HepG2 (cell line): ENCODE measurements around the gene PPM1M. TPM values are rescaled to one million over a fixed set of nuclear protein-coding genes. Genes with fewer than 3 reads are reported as not detected.
A peak's percentile ranks its signal among the peaks of the same experiment; 100 is the strongest.

Source experiments
- ATF7-NPFF ChIP-seq: sonication (generic); formaldehyde crosslinking; IDR thresholded peaks from 2 replicates; pipeline ENCODE4 v1.8.1; 2023; ENCODE audit warnings: mild to moderate bottlenecking, low read depth, missing genetic modification reagents, moderate library complexity
- BATF2 ChIP-seq: sonication (generic); formaldehyde crosslinking; IDR thresholded peaks from 2 replicates; pipeline ENCODE4 v1.8.0; 2022; ENCODE audit warnings: mild to moderate bottlenecking, missing genetic modification reagents, moderate library complexity
- GATAD2A ChIP-seq: IDR thresholded peaks from 2 replicates; pipeline ENCODE4 v1.6.1; 2016
- GFI1 ChIP-seq: sonication (generic); formaldehyde crosslinking; IDR thresholded peaks from 2 replicates; pipeline ENCODE4 v1.5.0; 2020; ENCODE audit warnings: missing genetic modification reagents, mild to moderate bottlenecking, borderline replicate concordance
- GZF1 ChIP-seq: sonication (generic); formaldehyde crosslinking; IDR thresholded peaks from 2 replicates; pipeline ENCODE4 v1.5.1; 2020; ENCODE audit warnings: mild to moderate bottlenecking, missing genetic modification reagents
- IRF2 ChIP-seq: IDR thresholded peaks from 2 replicates; pipeline ENCODE4 v1.6.1; 2018; ENCODE audit warnings: missing genetic modification reagents, missing compliant biosample characterization
- MTERF4 ChIP-seq: sonication (generic); formaldehyde crosslinking; IDR thresholded peaks from 2 replicates; pipeline ENCODE4 v1.8.0; 2023; ENCODE audit warnings: mild to moderate bottlenecking, missing genetic modification reagents
- NFYC ChIP-seq: IDR thresholded peaks from 2 replicates; pipeline ENCODE4 v1.6.1; 2016; ENCODE audit warnings: missing genetic modification reagents, missing compliant biosample characterization
- PATZ1 ChIP-seq: sonication (generic); formaldehyde crosslinking; IDR thresholded peaks from 2 replicates; pipeline ENCODE4 v1.4.0; 2020; ENCODE audit warnings: missing genetic modification reagents
- PCBP1 ChIP-seq: fragments of 200-400 bp; formaldehyde crosslinking; IDR thresholded peaks from 2 replicates; pipeline ENCODE4 v1.6.1; 2017; ENCODE audit warnings: mild to moderate bottlenecking, low read depth, low read length, borderline replicate concordance
- SMAD1 ChIP-seq: sonication (generic); formaldehyde crosslinking; IDR thresholded peaks from 2 replicates; pipeline ENCODE4 v1.4.0; 2020; ENCODE audit warnings: missing genetic modification reagents, low read depth, mild to moderate bottlenecking, borderline replicate concordance
- TCF12 ChIP-seq, 2 experiments: fragments of 450-650 bp in 1 of 2; sonication (generic) in 1 of 2; formaldehyde crosslinking in 1 of 2; IDR thresholded peaks; 2 replicates each; pipeline versions ENCODE4 v1.6.1 to v1.8.0; 2017 to 2022; ENCODE audit warnings: antibody characterized with exemption in 1 of 2, mild to moderate bottlenecking in 1 of 2, missing genetic modification reagents in 1 of 2, moderate library complexity in 1 of 2
- ZNF121 ChIP-seq: sonication (generic); formaldehyde crosslinking; IDR thresholded peaks from 2 replicates; pipeline ENCODE4 v1.5.0; 2020; ENCODE audit warnings: mild to moderate bottlenecking, missing genetic modification reagents
- ZNF260 ChIP-seq: sonication (generic); formaldehyde crosslinking; IDR thresholded peaks from 2 replicates; pipeline ENCODE4 v1.4.0; 2020; ENCODE audit warnings: missing genetic modification reagents, low read depth, mild to moderate bottlenecking, borderline replicate concordance
- ZNF512 ChIP-seq: sonication (generic); formaldehyde crosslinking; IDR thresholded peaks from 2 replicates; pipeline ENCODE4 v1.4.0; 2020; ENCODE audit warnings: mild to moderate bottlenecking, missing genetic modification reagents
- ZNF569 ChIP-seq: sonication (generic); formaldehyde crosslinking; IDR thresholded peaks from 2 replicates; pipeline ENCODE4 v1.5.0; 2020; ENCODE audit warnings: mild to moderate bottlenecking, missing genetic modification reagents, moderate library complexity, borderline replicate concordance
- ZNF580 ChIP-seq: IDR thresholded peaks from 2 replicates; pipeline ENCODE4 v1.6.1; 2016; ENCODE audit warnings: low read depth, borderline replicate concordance
- ZNF776 ChIP-seq: sonication (generic); formaldehyde crosslinking; IDR thresholded peaks from 2 replicates; pipeline ENCODE4 v1.4.0; 2020; ENCODE audit warnings: mild to moderate bottlenecking, missing genetic modification reagents
- ZSCAN5A ChIP-seq: sonication (generic); formaldehyde crosslinking; IDR thresholded peaks from 2 replicates; pipeline ENCODE4 v1.8.0; 2022; ENCODE audit warnings: mild to moderate bottlenecking, missing genetic modification reagents, borderline replicate concordance
- polyA plus RNA-seq, 8 experiments: library from polyadenylated mRNA; depleted of rRNA in 3 of 8; stranded (reverse) in 7 of 8; unstranded in 1 of 8; fragments of >200 nt; fragmentation: Illumina TruSeq in 4 of 8; extraction: Trizol in 4 of 8; gene quantifications; 2 replicates each; pipeline versions ENCODE4 v1.2.1 to v1.2.3, GENCODE V29; 2011 to 2016; ENCODE audit warnings: low read depth in 4 of 8, missing spikeins in 1 of 8, mixed read lengths in 1 of 8; ENCODE audit not compliant: insufficient read depth in 1 of 8
- total RNA-seq, 5 experiments: library from RNA; depleted of rRNA; stranded (reverse); fragments of >200 nt; fragmentation: Illumina TruSeq; extraction: Trizol; gene quantifications; 2 replicates each; pipeline ENCODE4 v1.2.3, GENCODE V29; 2016; ENCODE audit warnings: low read depth in 1 of 5

The PPM1M gene
- total and polyA plus RNA-seq, 2 of the 13 experiments (the other 11 are each of a cell fraction or from before 2014, with no cell fraction given), result 2.5 to 5.9 TPM

- TF ChIP-seq PATZ1 (CRISPR knock-in tag) (peak; percentile 83), GATAD2A (CRISPR knock-in tag) (peak; percentile 37), GFI1 (no peak), SMAD1 (peak; percentile 81; the same call in 1 of the 2 replicates), NFYC (CRISPR knock-in tag) (no peak), ZNF512 (CRISPR knock-in tag) (no peak), ZNF776 (peak; percentile 66; the same call in 1 of the 2 replicates), ATF7-NPFF (peak; percentile 68), ZNF121 (CRISPR knock-in tag) (no peak), IRF2 (CRISPR knock-in tag) (no peak; the same call in 1 of the 2 replicates), BATF2 (no peak), ZNF260 (no peak), ZSCAN5A (CRISPR knock-in tag) (peak; percentile 64; the same call in 1 of the 2 replicates), ZNF569 (no peak), PCBP1 (no peak), GZF1 (CRISPR knock-in tag) (peak; percentile 74; the same call in 1 of the 2 replicates), TCF12 (IDR thresholded peaks at IDR 0.05) (no peak), TCF12 (CRISPR knock-in tag; IDR thresholded peaks at IDR 0.05) (peak; percentile 2; the same call in 1 of the 2 replicates), ZNF580 (CRISPR knock-in tag) (0 out of 2 replicates have a peak, but pooled peaks have one; percentile 68), MTERF4 (CRISPR knock-in tag) (no peak)
Measured at GRCh38 chr3:52197842-52198625, 47.5 kb upstream of the PPM1M start, which contains the start of gene ALAS1 (continued).
